HepG2 (cell line): ENCODE measurements around the gene TEDC2. TPM values are rescaled to one million over a fixed set of nuclear protein-coding genes. Genes with fewer than 3 reads are reported as not detected.
A peak's percentile ranks its signal among the peaks of the same experiment; 100 is the strongest.

Experiments used
- AGO1 ChIP-seq: fragments of 200-400 bp; formaldehyde crosslinking; IDR thresholded peaks from 2 replicates; pipeline ENCODE4 v1.6.1; 2017; ENCODE audit warnings: mild to moderate bottlenecking, low read depth, low read length, moderate library complexity; ENCODE audit not compliant: poor library complexity, severe bottlenecking
- BCLAF1 ChIP-seq: fragments of 450-650 bp; IDR thresholded peaks from 2 replicates; pipeline ENCODE4 v1.6.1; 2017; ENCODE audit warnings: mild to moderate bottlenecking
- GATAD2A ChIP-seq: IDR thresholded peaks from 2 replicates; pipeline ENCODE4 v1.6.1; 2016
- HIC2 ChIP-seq: sonication (generic); formaldehyde crosslinking; IDR thresholded peaks from 2 replicates; pipeline ENCODE4 v1.9.0; 2022; ENCODE audit warnings: low read depth, missing genetic modification reagents
- HMG20B ChIP-seq: conservative IDR thresholded peaks from 2 replicates; pipeline ENCODE4 v1.6.1; 2016; ENCODE audit warnings: missing genetic modification reagents, missing compliant biosample characterization
- KDM2A ChIP-seq: sonication (generic); formaldehyde crosslinking; IDR thresholded peaks from 2 replicates; pipeline ENCODE4 v1.4.0; 2020; ENCODE audit warnings: low read depth, missing genetic modification reagents, borderline replicate concordance
- LCORL ChIP-seq, 2 experiments: fragments of 450-650 bp in 1 of 2; sonication (generic) in 1 of 2; formaldehyde crosslinking in 1 of 2; IDR thresholded peaks; 2 replicates each; pipeline versions ENCODE4 v1.5.0 to v1.6.1; 2017 to 2020; ENCODE audit warnings: antibody characterized with exemption in 1 of 2, missing genetic modification reagents in 1 of 2
- MXI1 ChIP-seq: IDR thresholded peaks from 3 replicates; pipeline ENCODE4 v1.6.1; 2012; ENCODE audit warnings: low read depth, low read length, inconsistent platforms, borderline replicate concordance
- NFE2 ChIP-seq: sonication (generic); formaldehyde crosslinking; IDR thresholded peaks from 2 replicates; pipeline ENCODE4 v1.4.0; 2020; ENCODE audit warnings: missing genetic modification reagents
- TARDBP ChIP-seq: sonication (generic); formaldehyde crosslinking; IDR thresholded peaks from 2 replicates; pipeline ENCODE4 v1.8.0; 2022; ENCODE audit warnings: mild to moderate bottlenecking, missing genetic modification reagents
- XRCC5 ChIP-seq: fragments of 200-400 bp; formaldehyde crosslinking; optimal IDR thresholded peaks from 2 replicates; pipeline ENCODE3; 2017; ENCODE audit warnings: mild to moderate bottlenecking, low read length
- ZBTB7A ChIP-seq: sonication (generic); formaldehyde crosslinking; IDR thresholded peaks from 2 replicates; pipeline ENCODE4 v1.8.0; 2022; ENCODE audit warnings: mild to moderate bottlenecking, missing genetic modification reagents
- ZFX ChIP-seq: sonication (generic); formaldehyde crosslinking; IDR thresholded peaks from 2 replicates; pipeline ENCODE4 v1.4.0; 2020; ENCODE audit warnings: mild to moderate bottlenecking, low read depth, missing genetic modification reagents, moderate library complexity
- ZNF354B ChIP-seq: sonication (generic); formaldehyde crosslinking; IDR thresholded peaks from 2 replicates; pipeline ENCODE4 v1.8.0; 2022; ENCODE audit warnings: mild to moderate bottlenecking, missing genetic modification reagents
- ZNF414 ChIP-seq: sonication (generic); formaldehyde crosslinking; IDR thresholded peaks from 2 replicates; pipeline ENCODE4 v1.5.0; 2020; ENCODE audit warnings: missing genetic modification reagents
- ZNF619 ChIP-seq: sonication (generic); formaldehyde crosslinking; IDR thresholded peaks from 2 replicates; pipeline ENCODE4 v1.4.0; 2020; ENCODE audit warnings: mild to moderate bottlenecking, missing genetic modification reagents
- polyA plus RNA-seq, 8 experiments: library from polyadenylated mRNA; depleted of rRNA in 3 of 8; stranded (reverse) in 7 of 8; unstranded in 1 of 8; fragments of >200 nt; fragmentation: Illumina TruSeq in 4 of 8; extraction: Trizol in 4 of 8; gene quantifications; 2 replicates each; pipeline versions ENCODE4 v1.2.1 to v1.2.3, GENCODE V29; 2011 to 2016; ENCODE audit warnings: low read depth in 4 of 8, missing spikeins in 1 of 8, mixed read lengths in 1 of 8; ENCODE audit not compliant: insufficient read depth in 1 of 8
- total RNA-seq, 5 experiments: library from RNA; depleted of rRNA; stranded (reverse); fragments of >200 nt; fragmentation: Illumina TruSeq; extraction: Trizol; gene quantifications; 2 replicates each; pipeline ENCODE4 v1.2.3, GENCODE V29; 2016; ENCODE audit warnings: low read depth in 1 of 5
- TF ChIP-seq, protein P1 (sequence below): sonication (generic); formaldehyde crosslinking; IDR thresholded peaks from 2 replicates; pipeline ENCODE4 v1.4.0; 2020; ENCODE audit warnings: missing genetic modification reagents
- TF ChIP-seq, protein P2 (sequence below): IDR thresholded peaks from 2 replicates; pipeline ENCODE4 v1.6.1; 2016; ENCODE audit warnings: low read depth, borderline replicate concordance
- TF ChIP-seq, protein P3 (sequence below): sonication (generic); formaldehyde crosslinking; IDR thresholded peaks from 2 replicates; pipeline ENCODE4 v1.9.0; 2022; ENCODE audit warnings: missing genetic modification reagents, mild to moderate bottlenecking, borderline replicate concordance

TEDC2 gene
- total and polyA plus RNA-seq, 2 of the 13 experiments (the other 11 are each of a cell fraction or from before 2014, with no cell fraction given): 6.2 to 24.4 TPM

DNA sequence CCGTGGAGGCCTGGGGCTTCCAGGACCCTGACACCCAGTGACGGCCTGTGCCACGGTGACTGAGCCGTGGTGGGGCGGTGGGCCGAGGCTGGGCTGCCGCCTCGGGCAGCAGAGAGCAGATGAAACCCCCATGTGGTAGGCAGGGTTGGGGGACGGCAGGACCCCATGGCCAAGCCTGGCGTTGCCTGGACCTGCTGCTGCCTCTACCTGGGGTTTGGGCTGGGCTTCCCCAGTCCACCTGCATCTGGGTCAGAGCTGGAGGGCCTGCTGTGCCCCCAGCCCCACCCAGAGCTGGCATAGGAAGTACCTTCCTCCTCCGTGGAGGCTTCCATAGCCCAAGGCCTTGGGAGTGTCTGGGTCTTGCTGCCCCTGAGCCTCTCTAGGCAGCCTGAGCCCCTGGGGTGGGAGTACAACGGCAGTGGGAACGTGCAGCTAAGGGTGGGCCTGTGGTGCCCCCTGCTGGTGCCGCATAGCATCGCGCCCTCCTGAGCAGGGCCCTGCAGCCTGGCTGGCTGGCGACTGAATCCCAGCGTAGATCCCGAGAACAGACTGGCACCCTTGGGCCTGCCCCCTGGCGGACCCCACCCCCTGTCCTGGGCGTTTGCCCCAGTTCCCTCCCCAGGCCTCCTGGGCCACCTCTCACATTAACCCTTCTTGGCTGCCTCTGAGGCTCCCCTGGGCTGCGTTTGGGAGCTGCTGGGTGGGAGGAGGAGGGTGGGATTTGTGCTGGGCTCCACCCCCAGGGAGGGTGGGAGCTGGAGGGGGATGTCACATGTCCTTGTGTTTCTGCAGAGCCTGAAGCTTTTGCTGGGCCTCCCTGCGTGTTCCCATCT, 41.2 kb downstream of the TEDC2 start (continued):
- no peak for TF ChIP-seq LCORL (IDR thresholded peaks at IDR 0.05)
- TF ChIP-seq LCORL (CRISPR knock-in tag; IDR thresholded peaks at IDR 0.05): peak; percentile 74
- no peak for TF ChIP-seq HMG20B (CRISPR knock-in tag)
- TF ChIP-seq TARDBP (CRISPR knock-in tag): no peak
- no peak for TF ChIP-seq BCLAF1
- peak; percentile 28 for TF ChIP-seq AGO1
- TF ChIP-seq HIC2 (CRISPR knock-in tag): 0 out of 2 replicates have a peak, but pooled peaks have one; percentile 26
- TF ChIP-seq, protein P1, sequence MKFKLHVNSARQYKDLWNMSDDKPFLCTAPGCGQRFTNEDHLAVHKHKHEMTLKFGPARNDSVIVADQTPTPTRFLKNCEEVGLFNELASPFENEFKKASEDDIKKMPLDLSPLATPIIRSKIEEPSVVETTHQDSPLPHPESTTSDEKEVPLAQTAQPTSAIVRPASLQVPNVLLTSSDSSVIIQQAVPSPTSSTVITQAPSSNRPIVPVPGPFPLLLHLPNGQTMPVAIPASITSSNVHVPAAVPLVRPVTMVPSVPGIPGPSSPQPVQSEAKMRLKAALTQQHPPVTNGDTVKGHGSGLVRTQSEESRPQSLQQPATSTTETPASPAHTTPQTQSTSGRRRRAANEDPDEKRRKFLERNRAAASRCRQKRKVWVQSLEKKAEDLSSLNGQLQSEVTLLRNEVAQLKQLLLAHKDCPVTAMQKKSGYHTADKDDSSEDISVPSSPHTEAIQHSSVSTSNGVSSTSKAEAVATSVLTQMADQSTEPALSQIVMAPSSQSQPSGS (CRISPR knock-in tag): peak; percentile 52; the same call in 1 of the 2 replicates
- TF ChIP-seq, protein P2, sequence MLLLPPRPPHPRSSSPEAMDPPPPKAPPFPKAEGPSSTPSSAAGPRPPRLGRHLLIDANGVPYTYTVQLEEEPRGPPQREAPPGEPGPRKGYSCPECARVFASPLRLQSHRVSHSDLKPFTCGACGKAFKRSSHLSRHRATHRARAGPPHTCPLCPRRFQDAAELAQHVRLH (CRISPR knock-in tag): peak; percentile 72; the same call in 1 of the 2 replicates
- TF ChIP-seq ZNF354B: no peak
- peak; percentile 83 for TF ChIP-seq XRCC5
- TF ChIP-seq MXI1: peak; percentile 47; the same call in 1 of the 3 replicates
- TF ChIP-seq KDM2A (CRISPR knock-in tag): peak; percentile 86
- TF ChIP-seq GATAD2A: peak; percentile 52; the same call in 1 of the 2 replicates
- TF ChIP-seq ZNF619 (CRISPR knock-in tag): 0 out of 2 replicates have a peak, but pooled peaks have one; percentile 43
- 0 out of 2 replicates have a peak, but pooled peaks have one; percentile 63 for TF ChIP-seq ZNF414
- TF ChIP-seq ZBTB7A (CRISPR knock-in tag): peak; percentile 81; the same call in 1 of the 2 replicates
- TF ChIP-seq, protein P3, sequence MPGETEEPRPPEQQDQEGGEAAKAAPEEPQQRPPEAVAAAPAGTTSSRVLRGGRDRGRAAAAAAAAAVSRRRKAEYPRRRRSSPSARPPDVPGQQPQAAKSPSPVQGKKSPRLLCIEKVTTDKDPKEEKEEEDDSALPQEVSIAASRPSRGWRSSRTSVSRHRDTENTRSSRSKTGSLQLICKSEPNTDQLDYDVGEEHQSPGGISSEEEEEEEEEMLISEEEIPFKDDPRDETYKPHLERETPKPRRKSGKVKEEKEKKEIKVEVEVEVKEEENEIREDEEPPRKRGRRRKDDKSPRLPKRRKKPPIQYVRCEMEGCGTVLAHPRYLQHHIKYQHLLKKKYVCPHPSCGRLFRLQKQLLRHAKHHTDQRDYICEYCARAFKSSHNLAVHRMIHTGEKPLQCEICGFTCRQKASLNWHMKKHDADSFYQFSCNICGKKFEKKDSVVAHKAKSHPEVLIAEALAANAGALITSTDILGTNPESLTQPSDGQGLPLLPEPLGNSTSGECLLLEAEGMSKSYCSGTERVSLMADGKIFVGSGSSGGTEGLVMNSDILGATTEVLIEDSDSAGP (CRISPR knock-in tag): peak; percentile 45; the same call in 1 of the 2 replicates
- peak; percentile 48; the same call in 1 of the 2 replicates for TF ChIP-seq ZFX
- no peak for TF ChIP-seq NFE2
